GM18870 (cell line): ENCODE measurements around the gene ZNF141.
"Not testable (repeated sequence)": the region's sequence is repeated elsewhere in the genome, so short reads cannot be mapped to it uniquely, and the experiment has no call there.

ENCODE experiments used
- ATAC-seq: cut with Tn5 transposase; IDR thresholded peaks from one replicate; pipeline ENCODE4 v1.9.1; 2021; ENCODE audit warnings: moderate library complexity; ENCODE audit not compliant: unreplicated experiment

The ZNF141 gene

DNA sequence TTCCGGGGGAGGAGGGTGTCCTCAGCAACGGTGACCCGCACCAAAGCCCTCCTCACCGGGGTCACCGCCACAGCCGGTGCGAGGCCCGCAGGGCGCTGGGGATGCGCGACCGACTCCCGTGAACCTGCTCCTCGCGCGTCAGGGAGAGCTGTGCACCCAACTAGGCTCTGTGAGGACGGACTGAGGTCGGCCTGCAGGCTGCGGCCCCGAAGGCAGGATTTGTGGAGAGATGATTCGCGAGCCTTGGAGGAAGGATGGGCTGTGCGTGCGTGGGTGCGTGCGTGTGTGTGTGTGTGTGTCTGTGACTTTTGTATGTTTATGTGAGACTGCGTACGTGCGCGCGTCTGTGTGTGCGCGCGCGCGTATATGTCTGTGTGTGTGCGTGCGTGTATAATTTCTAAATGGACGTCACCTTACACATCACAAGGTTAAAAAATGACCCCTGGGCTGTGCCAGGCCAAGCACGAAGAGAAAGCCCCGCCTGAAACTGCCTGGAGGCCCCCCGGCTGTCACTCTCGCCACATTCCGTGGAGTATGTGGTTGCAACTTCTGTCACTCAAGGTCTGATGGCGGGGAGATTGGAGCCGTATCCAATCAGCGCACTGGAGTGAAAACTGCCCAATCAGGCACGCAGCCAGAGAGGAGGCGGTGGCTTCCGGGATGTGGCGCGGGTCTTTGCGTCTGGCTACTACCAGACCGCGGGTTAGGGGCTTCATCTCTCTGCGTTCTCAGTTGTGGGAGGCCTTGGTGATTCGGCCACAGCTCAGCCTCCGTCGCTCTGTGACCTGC is at the start of gene ZNF141:
Gene ZNF141, plus strand, starts transcription at position 672 of the 789 bp plus-strand sequence. CDS start 170 bp downstream, outside the sequence.
- peak; percentile 98 for ATAC-seq

DNA sequence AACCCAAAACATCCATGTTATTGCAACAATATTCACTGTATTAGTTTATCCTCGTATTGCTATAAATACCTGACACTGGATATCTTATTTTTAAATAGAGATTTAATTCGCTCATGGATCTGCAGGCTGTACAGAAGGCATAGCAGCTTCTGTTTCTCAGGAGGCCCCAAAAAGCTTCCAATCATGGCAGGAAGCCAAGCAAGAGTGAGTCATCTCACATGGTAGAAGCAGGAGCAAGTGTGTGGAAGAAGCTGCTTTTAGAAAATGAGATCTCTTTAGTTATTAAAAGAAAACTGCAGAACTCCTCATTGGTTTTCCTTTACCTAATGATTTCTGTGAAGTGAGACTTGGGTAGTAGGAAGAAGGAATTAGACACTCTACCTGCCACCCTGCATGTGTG is 48.7 kb upstream of the ZNF141 start:
- ATAC-seq, result no peak

DNA sequence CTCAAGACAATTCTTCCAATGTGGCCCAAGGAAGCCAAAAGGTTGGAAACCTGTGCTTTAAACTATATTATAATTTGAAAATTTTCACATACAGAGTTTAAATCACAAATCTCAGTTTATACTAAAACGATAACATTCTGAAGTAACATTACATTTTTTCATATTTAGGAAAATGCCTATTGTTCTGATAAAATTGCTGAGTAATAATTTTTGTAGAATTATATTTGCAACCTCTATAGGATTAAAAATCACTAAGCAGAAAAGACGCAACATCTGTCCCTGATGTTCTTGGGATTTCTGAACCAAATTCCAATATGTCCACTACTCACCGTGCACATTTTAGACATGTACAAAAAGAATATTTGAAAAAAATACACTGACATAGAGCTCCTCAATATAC is 42.9 kb upstream of the ZNF141 start:
- no peak for ATAC-seq

DNA sequence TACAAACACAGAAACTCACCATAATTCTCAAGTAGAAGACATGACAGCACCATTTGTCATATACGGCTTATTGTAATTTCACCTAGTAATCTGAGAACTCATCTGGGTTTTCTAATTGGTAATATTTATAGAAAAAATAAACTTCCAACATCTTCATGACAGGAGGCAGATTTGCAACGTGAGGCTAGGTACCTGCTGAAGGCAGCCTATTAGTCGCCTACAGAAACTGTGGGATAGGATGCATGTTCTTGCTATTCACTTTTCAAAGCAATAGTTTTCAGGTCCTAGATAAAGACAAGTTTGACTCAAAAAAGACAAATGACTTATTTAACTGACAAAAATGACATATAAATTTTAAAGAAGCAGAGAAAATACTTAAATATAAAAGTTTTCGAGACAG is 35.2 kb upstream of the ZNF141 start:
- no peak for ATAC-seq

DNA sequence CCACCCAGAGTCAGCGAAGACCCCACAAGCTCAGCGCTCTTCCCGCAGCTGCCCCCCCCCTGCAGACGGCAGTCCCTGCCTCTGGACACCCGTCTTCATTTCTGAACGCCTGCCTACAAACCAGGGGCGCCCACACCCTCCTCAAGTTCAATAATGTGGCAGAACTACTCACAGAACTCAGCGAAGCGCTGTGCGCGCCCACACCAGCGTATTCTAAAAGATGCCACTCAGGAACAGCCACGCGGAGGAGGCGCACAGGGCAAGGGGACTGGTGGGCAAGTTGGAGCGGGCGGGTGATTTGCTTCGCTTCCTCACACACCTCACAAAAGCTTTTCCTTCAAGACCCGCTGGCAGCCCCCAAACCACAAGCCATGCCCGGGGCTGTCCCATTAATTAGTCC is 33.1 kb upstream of the ZNF141 start:
- ATAC-seq, result not testable (repeated sequence)

DNA sequence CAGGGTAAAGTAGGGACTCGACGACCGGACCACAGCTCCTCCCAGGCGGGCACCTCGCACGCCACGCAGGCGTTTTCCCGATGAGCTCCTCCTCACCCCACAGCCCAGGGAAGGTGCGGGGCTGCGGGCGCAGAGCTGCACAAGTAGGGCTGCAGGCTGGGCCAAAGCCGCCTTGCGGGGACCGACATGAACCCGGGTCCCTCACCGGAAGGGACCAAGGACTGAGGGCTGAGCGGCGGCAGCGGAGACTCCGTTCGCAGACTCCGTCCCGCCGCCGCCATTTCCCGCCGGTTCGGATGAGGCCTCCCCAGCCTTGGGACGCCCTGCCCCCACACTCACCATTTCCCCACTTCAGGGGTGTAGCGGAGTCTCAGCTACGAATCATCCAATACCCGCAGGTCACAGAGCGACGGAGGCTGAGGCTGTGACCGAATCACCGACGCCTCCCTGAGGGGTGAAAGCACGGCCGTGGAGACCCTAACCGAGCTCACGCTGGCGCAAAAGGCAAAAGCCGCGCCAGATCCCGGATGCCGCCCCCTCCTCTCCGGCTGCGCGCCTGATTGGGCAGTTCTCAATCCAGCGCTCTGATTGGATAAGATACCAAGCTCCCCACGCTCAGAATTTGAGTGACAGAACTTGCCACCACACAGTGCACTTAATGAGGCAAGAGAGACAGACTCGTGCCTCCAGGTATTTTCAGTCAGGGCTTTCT is 32.5 kb upstream of the ZNF141 start, which contains the start of gene ZNF732:
Gene ZNF732, minus strand, starts transcription at position 506 of the 712 bp plus-strand sequence. Its CDS starts 164 bp downstream, at position 342.
- no peak for ATAC-seq

DNA sequence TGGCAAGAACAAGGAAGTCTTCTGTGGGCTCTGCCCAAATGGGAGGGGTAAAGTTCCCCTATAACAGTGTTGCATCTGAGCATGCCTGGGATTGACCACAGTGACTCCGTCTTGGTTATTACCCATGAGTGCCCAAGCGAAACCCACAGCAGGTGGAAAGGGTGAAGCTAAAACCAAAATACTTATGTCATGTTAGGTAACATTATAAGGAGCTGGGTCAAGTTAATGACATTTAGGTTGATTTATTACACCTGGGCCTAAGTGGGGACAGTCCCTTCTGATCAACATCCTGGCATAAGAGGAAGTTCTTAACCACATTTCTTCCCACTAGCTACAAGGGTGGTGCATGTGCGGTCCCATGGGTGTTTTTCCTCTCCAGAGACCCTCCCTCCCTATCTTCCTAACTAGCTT is 31.1 kb upstream of the ZNF141 start:
- peak; percentile 76 for ATAC-seq

DNA sequence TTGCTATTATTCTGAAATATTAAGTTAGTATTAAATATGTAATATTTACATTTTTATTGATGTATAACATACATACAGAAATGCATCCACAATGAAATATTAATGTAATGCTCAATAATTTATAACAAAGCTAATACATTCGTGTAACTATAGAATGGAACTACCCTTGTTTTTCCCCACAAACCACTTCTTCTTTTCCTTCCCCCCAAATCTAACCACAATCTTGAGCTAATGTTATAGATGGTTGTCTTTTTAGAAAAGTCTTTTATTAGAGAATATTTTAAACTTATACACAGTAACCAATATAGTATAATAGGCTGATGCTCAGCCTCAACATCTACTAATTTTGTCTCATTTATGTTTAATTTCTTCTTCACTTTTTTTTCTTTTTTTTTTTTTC is 27.8 kb upstream of the ZNF141 start:
- no peak for ATAC-seq

DNA sequence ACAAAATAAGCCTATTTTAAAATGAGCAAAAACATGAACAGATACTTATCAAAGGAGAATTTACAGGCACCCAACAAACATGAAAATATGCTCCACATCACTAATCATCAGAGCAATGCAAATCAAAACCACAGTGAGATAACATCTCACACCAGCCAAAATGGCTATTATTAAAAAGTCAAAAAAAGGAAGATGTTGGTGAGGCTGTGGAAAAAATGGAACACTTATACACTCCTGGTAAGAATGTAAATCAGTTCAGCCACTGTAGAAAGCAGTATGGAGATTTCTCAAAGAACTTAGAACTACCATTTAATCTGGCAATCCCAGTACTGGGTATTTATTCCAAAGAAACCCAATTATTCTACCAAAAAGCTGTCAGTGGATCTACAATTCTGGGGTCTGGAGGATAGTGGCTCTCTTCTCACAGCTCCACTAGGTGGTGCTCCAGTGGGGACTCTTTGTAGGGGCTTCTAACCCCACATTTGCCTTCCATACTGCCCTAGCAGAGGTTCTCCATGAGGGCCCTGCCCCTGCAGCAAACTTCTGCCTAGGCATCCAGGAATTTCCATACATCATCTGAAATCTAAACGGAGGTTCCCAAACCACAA is 23.2 kb upstream of the ZNF141 start:
- no peak for ATAC-seq

DNA sequence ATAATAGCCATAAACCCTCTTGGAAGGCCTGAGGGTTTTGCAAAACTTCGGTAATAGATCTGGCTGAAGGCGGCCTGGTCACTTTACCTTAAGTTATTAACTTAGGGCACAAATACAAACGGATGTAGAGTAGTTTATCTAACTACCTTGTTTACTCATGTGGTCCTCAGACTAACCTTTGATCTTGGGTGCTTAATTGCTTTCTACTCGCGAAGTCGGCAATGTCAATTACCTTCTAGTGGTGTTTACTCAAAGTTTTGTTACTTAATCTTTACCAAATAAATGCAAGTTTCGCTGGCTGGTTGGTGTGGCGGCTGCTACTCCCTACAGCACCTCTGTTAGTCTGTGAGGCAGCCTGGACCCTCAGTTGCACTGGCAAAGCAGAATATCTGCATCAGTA is 8.9 kb upstream of the ZNF141 start:
- ATAC-seq, result no peak

DNA sequence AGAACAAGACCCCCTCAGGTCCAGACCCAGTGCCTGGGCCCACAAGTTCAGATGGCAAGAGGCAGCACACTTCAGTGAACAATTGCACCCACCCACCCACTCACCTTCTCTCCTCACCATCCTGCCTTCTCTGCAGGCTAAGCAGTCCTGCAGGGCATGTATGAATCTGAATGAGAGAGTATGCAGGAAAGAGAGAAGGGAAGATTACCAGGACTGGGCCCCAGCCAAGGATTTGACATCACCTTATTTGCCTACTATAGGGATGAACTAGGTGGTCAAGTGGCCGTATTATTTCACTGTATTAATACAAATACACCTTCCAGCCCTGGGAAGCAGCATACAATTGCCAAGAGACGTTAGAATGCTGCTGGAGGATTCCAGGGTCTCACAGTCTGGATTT is 2.1 kb upstream of the ZNF141 start:
- no peak for ATAC-seq

DNA sequence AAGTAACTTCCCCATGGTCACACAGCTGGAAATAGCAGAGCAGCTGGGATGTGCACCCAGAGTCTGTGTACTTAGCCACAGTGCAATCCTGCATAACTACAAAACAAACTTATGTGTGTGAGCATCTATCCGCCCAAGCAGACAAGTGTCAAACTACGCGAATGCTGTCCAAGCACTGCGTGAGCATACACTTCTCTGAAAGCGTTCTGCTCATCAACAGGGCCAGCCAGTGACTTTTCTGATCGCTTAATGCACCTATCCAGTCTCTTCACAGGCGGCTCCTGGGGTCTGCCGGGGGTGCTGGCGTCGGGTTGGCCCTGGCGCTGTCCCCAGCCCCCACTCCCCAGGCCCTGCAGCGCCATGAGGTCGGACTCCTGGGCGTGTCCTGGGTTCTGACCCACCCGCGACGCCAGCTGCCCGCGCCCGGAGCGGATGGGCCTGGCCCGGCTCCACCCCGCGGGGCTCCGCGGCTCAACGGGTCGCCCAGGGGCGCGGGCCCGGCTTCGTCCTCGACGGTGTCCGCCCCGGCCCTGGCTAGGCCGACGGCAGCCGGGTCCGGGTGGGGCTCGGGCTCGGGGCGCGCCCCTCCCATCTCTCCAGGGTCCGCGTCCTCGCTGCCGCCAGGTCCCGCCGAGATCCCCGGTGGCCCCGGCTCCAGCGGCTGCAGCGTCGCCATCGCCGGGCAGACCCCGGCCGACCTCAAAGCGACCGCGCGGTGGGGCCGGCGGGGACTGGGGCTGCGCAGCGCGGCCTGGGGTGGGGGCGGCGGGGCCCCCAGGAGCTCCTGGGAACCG is 1.3 kb upstream of the ZNF141 start:
- ATAC-seq, result no peak

DNA sequence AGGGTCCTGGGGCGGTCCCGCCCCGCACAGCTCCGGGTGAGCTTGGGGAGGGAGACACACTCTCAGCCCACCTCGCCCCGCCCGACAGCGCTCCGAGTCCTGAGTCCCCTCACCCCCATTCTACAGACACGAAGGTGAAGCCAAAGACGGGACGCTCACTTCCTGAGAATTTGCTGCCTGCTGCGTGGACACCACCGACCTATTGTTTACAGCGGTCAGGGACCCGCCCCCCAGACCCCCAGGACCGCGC is 796 bp upstream of the ZNF141 start:
- no peak for ATAC-seq

DNA sequence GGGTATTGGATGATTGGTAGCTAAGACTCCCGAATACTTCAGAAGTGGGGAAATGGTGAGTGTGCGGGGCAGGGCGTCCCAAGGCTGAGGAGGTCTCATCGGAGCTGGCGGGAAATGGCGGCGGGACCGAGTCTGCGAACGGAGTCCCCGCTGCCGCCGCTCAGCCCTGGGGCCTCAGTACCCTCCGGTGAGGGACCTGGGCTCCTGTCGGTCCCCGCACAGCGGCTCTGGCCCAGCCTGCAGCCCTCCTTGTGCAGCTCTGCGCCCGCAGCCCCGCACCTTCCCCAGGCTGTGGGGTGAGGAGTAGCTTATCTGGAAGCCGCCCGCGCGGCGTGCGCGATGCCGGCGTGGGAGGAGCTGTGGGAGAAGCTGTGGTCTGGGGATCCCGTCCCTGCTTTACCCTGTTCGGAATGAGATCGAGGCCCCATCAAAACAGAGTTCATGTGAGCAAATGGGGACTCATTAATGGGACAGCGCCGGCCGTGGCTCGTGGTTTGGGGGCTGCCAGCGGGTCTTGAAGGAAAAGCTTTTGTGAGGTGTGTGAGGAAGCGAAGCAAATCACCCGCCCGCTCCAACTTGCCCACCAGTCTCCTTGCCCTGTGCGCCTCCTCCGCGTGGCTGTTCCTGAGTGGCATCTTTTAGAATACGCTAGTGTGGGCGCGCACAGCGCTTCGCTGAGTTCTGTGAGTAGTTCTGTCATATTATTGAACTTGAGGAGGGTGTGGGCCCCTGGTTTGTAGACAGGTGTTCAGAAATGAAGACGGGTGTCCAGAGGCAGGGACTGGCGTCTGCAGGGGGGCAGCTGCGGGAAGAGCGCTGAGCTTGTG is 531 bp downstream of the ZNF141 start:
- ATAC-seq, result peak; percentile 26

DNA sequence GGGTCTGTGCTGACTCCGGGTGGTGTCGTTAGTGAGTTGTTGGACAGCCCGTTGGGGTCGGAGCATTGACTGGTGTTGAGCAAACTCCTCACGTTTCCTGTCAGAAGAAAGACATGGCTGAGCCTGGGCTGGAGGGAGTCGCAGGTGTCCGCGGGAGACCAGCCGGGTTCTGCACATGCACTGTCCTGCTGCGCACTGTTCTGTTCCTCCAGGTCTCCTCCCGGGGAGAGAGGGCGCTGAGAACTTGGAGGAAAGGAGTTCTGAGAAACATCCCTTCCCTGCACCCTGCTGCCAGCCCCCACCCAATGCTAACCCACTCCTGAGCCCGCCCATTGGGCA is 1.1 kb downstream of the ZNF141 start:
- ATAC-seq, result no peak

DNA sequence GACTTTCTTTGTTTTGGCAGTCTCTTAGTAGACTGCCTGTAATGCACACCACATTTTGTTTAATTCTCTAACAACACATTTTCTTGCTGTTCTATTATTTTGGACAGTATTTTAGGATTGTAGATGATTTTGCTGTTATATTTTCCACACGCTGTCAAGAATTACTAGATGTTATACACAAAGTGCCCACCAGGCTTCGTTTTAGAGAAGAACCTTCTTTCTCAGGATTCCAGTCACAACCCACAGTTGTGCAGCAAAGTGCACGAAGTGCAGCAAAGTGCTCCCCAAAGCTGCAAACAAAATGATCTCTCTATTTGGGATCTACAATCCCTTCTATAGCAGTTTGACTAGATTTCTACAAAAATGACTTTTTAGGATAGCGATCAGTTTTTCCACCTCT is 2.4 kb downstream of the ZNF141 start:
- ATAC-seq, result no peak

DNA sequence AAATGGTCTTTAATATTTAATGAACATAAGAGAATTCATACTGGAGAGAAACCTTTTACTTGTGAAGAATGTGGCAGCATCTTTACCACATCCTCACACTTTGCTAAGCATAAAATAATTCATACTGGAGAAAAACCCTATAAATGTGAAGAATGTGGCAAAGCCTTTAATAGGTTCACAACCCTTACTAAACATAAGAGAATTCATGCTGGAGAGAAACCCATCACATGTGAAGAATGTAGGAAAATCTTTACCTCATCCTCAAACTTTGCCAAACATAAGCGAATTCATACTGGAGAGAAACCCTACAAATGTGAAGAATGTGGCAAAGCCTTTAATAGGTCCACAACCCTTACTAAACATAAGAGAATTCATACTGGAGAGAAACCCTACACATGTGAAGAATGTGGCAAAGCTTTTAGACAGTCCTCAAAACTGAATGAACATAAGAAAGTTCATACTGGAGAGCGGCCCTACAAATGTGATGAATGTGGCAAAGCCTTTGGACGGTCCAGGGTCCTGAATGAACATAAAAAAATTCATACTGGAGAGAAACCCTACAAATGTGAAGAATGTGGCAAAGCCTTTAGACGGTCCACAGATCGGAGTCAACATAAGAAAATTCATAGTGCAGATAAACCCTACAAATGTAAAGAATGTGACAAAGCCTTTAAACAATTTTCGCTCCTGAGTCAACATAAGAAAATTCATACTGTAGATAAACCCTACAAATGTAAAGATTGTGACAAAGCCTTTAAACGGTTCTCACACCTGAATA is 35.6 kb downstream of the ZNF141 start:
- ATAC-seq, result no peak

DNA sequence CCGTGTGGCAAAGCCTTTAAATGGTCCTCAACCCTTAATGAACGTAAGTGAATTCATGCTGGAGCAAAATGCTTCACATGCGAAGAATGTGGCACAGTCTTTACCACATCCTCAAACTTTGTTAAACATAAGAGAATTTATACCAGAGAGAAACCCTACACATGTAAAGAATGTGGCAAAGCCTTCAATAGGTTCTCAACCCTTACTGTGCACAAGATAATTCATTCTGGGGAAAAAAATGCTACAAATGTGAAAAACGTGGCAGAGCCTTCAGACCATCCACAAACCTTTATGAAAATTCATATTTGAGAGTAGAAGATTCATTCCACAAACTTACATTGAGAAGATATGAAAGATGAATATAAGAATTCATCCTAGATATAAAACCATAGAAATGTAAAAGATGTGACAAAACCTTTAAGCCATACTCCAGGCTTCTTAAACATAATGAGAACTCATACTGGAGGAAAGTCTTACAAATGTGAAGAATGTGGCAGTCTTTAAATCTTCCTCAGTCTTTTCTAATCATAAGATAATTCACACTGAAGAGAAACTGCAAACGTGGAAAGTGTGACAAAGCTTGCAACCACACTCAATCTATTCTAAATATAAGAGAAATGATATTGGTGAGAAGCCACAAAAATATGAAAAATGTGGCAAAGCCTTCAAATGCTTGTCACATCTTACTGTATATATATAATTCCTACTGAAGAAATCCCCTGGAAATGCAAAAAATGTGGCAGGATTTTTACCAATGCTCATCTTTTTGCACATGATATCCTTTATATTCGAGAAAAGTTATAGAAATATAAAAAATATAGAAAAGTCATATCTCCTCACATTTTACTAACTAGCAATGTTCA is 36.9 kb downstream of the ZNF141 start:
- no peak for ATAC-seq
